IMR-90 (cell line): ENCODE measurements around the gene ATM. TPM values are rescaled to one million over a fixed set of nuclear protein-coding genes. Genes with fewer than 3 reads are reported as not detected.

Source experiments
- ATAC-seq: fragments of 200-7000 bp; cut with Tn5 transposase; 2 replicates; pipeline ENCODE4 v1.9.1; 2020; ENCODE audit warnings: low read depth, mild to moderate bottlenecking, moderate library complexity
- BruUV-seq: library from RNA; stranded (reverse); fragments of 400-500 nt; replicated peaks from 2 replicates; lab custom pipeline; 2021; lab: Mats Ljungman, UMichigan
- CTCF ChIA-PET: fragments of 300-600 bp; formaldehyde crosslinking; extraction: SDS; loops from one replicate; lab custom pipeline; 2021; ENCODE audit warnings: antibody characterized with exemption; lab: Yijun Ruan, JAX
- POLR2A ChIA-PET: fragments of 300-600 bp; sonication (Branson Sonifier 250); formaldehyde crosslinking; loops from one replicate; lab custom pipeline; 2022; ENCODE audit warnings: antibody characterized with exemption; ENCODE audit not compliant: unreplicated experiment; lab: Charles Lee
- DNase-seq: peaks from one replicate; pipeline ENCODE4 v3.0.0; 2013
- H2AFZ ChIP-seq: replicated peaks from 2 replicates; pipeline ENCODE3; 2013; ENCODE audit warnings: low read length, mild to moderate bottlenecking; ENCODE audit not compliant: poor library complexity
- H2AK5ac ChIP-seq: 2 replicates; pipeline ENCODE4 v1.6.1; 2013; ENCODE audit warnings: low read depth, low read length, inconsistent platforms
- H2AK9ac ChIP-seq: replicated peaks from 2 replicates; pipeline ENCODE3; 2013; ENCODE audit warnings: mild to moderate bottlenecking, low read depth, low read length, moderate library complexity; ENCODE audit not compliant: poor library complexity
- H2BK120ac ChIP-seq: 2 replicates; pipeline ENCODE4 v1.6.1; 2013; ENCODE audit warnings: low read depth, low read length, inconsistent platforms
- H2BK15ac ChIP-seq: 3 replicates; pipeline ENCODE4 v1.6.1; 2013; ENCODE audit warnings: low read depth, low read length, inconsistent platforms
- H2BK20ac ChIP-seq: 2 replicates; pipeline ENCODE4 v1.6.1; 2013; ENCODE audit warnings: low read depth, mild to moderate bottlenecking, inconsistent platforms, low read length, moderate library complexity
- H2BK5ac ChIP-seq: 2 replicates; pipeline ENCODE4 v1.6.1; 2013; ENCODE audit warnings: mild to moderate bottlenecking, low read depth, low read length, inconsistent platforms; ENCODE audit not compliant: poor library complexity, severe bottlenecking
- H3K14ac ChIP-seq: replicated peaks from 2 replicates; pipeline ENCODE4 v1.6.1; 2013; ENCODE audit warnings: low read depth, low read length, inconsistent platforms
- H3K18ac ChIP-seq: 2 replicates; pipeline ENCODE4 v1.6.1; 2013; ENCODE audit warnings: low read depth, low read length, control low read depth
- H3K23ac ChIP-seq: 2 replicates; pipeline ENCODE4 v1.6.1; 2013; ENCODE audit warnings: low read depth, low read length, inconsistent platforms
- H3K27ac ChIP-seq: 2 replicates; pipeline ENCODE4 v1.5.1; 2013; ENCODE audit warnings: mild to moderate bottlenecking, control low read depth, low read length; ENCODE audit not compliant: insufficient read depth
- H3K27me3 ChIP-seq: 2 replicates; pipeline ENCODE4 v1.6.1; 2013; ENCODE audit warnings: low read length; ENCODE audit not compliant: control insufficient read depth, insufficient read depth
- H3K36me3 ChIP-seq: 2 replicates; pipeline ENCODE4 v1.6.1; 2013; ENCODE audit warnings: low read length, mixed read lengths; ENCODE audit not compliant: control insufficient read depth, insufficient read depth
- H3K4ac ChIP-seq: 2 replicates; pipeline ENCODE4 v1.6.1; 2013; ENCODE audit warnings: low read depth, low read length, inconsistent platforms
- H3K4me1 ChIP-seq: 2 replicates; pipeline ENCODE4 v1.6.1; 2013; ENCODE audit warnings: low read length, mixed read lengths; ENCODE audit not compliant: control insufficient read depth, insufficient read depth
- H3K4me2 ChIP-seq: 2 replicates; pipeline ENCODE4 v1.6.1; 2013; ENCODE audit warnings: low read depth, mild to moderate bottlenecking, control low read depth, low read length, moderate library complexity
- H3K4me3 ChIP-seq: 2 replicates; pipeline ENCODE4 v1.5.1; 2013; ENCODE audit warnings: low read depth, mild to moderate bottlenecking, control low read depth, low read length, moderate library complexity; ENCODE audit not compliant: insufficient read depth
- H3K56ac ChIP-seq: 2 replicates; pipeline ENCODE4 v1.6.1; 2013; ENCODE audit warnings: low read length, inconsistent platforms; ENCODE audit not compliant: insufficient read depth; ENCODE audit errors: extremely low read depth
- H3K79me1 ChIP-seq, 2 experiments: 2 replicates each; pipeline ENCODE4 v1.6.1; 2013; ENCODE audit warnings: low read length in 2 of 2, inconsistent platforms in 1 of 2, low read depth in 1 of 2
- H3K9ac ChIP-seq: 2 replicates; pipeline ENCODE4 v1.6.1; 2013; ENCODE audit warnings: low read depth, low read length, control low read depth
- H3K9me1 ChIP-seq: 2 replicates; pipeline ENCODE4 v1.6.1; 2013; ENCODE audit warnings: low read length, inconsistent platforms; ENCODE audit not compliant: insufficient read depth
- H3K9me3 ChIP-seq: 2 replicates; pipeline ENCODE4 v1.6.1; 2013; ENCODE audit warnings: low read length; ENCODE audit not compliant: control insufficient read depth, insufficient read depth
- H4K20me1 ChIP-seq: 2 replicates; pipeline ENCODE4 v1.6.1; 2013; ENCODE audit warnings: low read length, inconsistent platforms; ENCODE audit not compliant: insufficient read depth
- H4K5ac ChIP-seq: 2 replicates; pipeline ENCODE4 v1.6.1; 2013; ENCODE audit warnings: mild to moderate bottlenecking, low read depth, low read length, control low read depth
- H4K8ac ChIP-seq, 2 experiments: 2 replicates each; pipeline ENCODE4 v1.6.1; 2013; ENCODE audit warnings: low read depth in 2 of 2, low read length in 2 of 2, control low read depth in 1 of 2, inconsistent platforms in 1 of 2
- H4K91ac ChIP-seq: 2 replicates; pipeline ENCODE4 v1.6.1; 2013; ENCODE audit warnings: low read depth, low read length, inconsistent platforms; ENCODE audit not compliant: insufficient read depth
- CEBPB ChIP-seq: IDR thresholded peaks from 2 replicates; pipeline ENCODE4 v1.6.1; 2012; ENCODE audit warnings: low read depth, low read length, improper control_type of control experiment
- CTCF ChIP-seq: conservative IDR thresholded peaks from 2 replicates; pipeline ENCODE4 v1.5.1; 2012; ENCODE audit warnings: mild to moderate bottlenecking, low read depth, low read length, improper control_type of control experiment
- ELK1 ChIP-seq: fragments of 150-350 bp; IDR thresholded peaks from 2 replicates; pipeline ENCODE4 v1.6.1; 2016; ENCODE audit warnings: low read depth, mild to moderate bottlenecking, low read length, moderate library complexity, borderline replicate concordance
- FOS ChIP-seq: fragments of 150-350 bp; IDR thresholded peaks from 2 replicates; pipeline ENCODE4 v1.6.1; 2016; ENCODE audit warnings: low read depth, low read length
- RAD21 ChIP-seq: IDR thresholded peaks from 2 replicates; pipeline ENCODE4 v1.6.1; 2012; ENCODE audit warnings: low read length, improper control_type of control experiment
- RCOR1 ChIP-seq: IDR thresholded peaks from 2 replicates; pipeline ENCODE4 v1.6.1; 2012; ENCODE audit warnings: mild to moderate bottlenecking, low read length, improper control_type of control experiment; ENCODE audit not compliant: insufficient replicate concordance
- SMC3 ChIP-seq: fragments of 150-350 bp; IDR thresholded peaks from 2 replicates; pipeline ENCODE4 v1.6.1; 2016; ENCODE audit warnings: low read depth, mild to moderate bottlenecking, antibody characterized with exemption, low read length, moderate library complexity
- WGBS, 2 experiments: methylation state at CpG; one replicate each; pipeline versions ENCODE4 v1.1.5 to v1.1.7; 2013; ENCODE audit warnings: missing lambda C conversion rate in 2 of 2; ENCODE audit not compliant: insufficient read length in 1 of 2; ENCODE audit errors: extremely low coverage in 2 of 2; 5-methylcytosine and 5-hydroxymethylcytosine counted together
- dilution Hi-C: fragments of 300-500 bp; cut with HindIII; formaldehyde crosslinking; loops from one replicate; pipeline ENCODE4 v1.14.3; 2018; ENCODE audit warnings: low sequenced_read_pairs; ENCODE audit not compliant: unreplicated experiment
- in situ Hi-C: fragments of 300-500 bp; cut with MboI; formaldehyde crosslinking; loops from 3 replicates; pipeline ENCODE4 v1.14.3; 2019; ENCODE audit warnings: low sequenced_read_pairs, inconsistent platforms, mixed read lengths
- intact Hi-C: fragments of 100-400 bp; cut with micrococcal nuclease; formaldehyde crosslinking; loops from 2 replicates; pipeline ENCODE4 v1.10.0; 2022
- polyA plus RNA-seq, 3 experiments: library from polyadenylated mRNA; depleted of rRNA; stranded (reverse); fragments of >200 nt; gene quantifications; 2 replicates each; pipeline ENCODE4 v1.2.3, GENCODE V29; 2012; ENCODE audit warnings: low replicate concordance in 1 of 3
- total RNA-seq: library from RNA; depleted of rRNA; stranded (reverse); fragments of >200 nt; gene quantifications from 2 replicates; pipeline ENCODE4 v1.2.3, GENCODE V29; 2012

Gene ATM
- total and polyA plus RNA-seq, 2 of the 4 experiments (the other 2 are of a cell fraction): 18.1 to 30.6 TPM

- Histone ChIP-seq H2BK20ac (no peak overlapping the region), H4K8ac (no peak overlapping the region), H3K27ac (no peak overlapping the region), H3K4me2 (no peak overlapping the region), H3K4ac (no peak overlapping the region), H3K9me1 (peaks cover 7% of the 10 kb centered on the region), H3K9ac (no peak overlapping the region), H3K18ac (no peak overlapping the region), H4K91ac (no peak overlapping the region), H3K79me1 (peaks cover 25 to 44% of the 10 kb centered on the region in 2 experiments), H4K5ac (no peak overlapping the region), H3K9me3 (no peaks in the 10 kb centered on the region), H3K36me3 (peaks cover 3% of the 10 kb centered on the region), H3K14ac (no peak overlapping the region), H2AK9ac (no peak overlapping the region), H4K20me1 (peaks cover 3% of the 10 kb centered on the region; the same call in 1 of the 2 replicates), H2BK15ac (no peak overlapping the region), H2BK5ac (no peak overlapping the region), H2AFZ (no peak overlapping the region), H3K23ac (no peak overlapping the region), H3K56ac (no peak overlapping the region), H2BK120ac (no peak overlapping the region), H2AK5ac (no peak overlapping the region), H3K27me3 (no peaks in the 10 kb centered on the region), H3K4me3 (no peak overlapping the region), H3K4me1 (peaks cover 2% of the 10 kb centered on the region; the same call in 1 of the 2 replicates)
- DNase-seq (no peak), ATAC-seq (no peak)
- in situ Hi-C loops (no loop called here), dilution Hi-C loops (no loop called here), intact Hi-C loops (no loop called here)
- ChIA-PET CTCF (no interaction called here), POLR2A (no interaction called here)
- no peak for TF ChIP-seq FOS
- no peak for TF ChIP-seq RAD21
- no peak for TF ChIP-seq ELK1
- no peak for TF ChIP-seq CEBPB
- no peak for TF ChIP-seq CTCF
- TF ChIP-seq SMC3: no peak
- TF ChIP-seq RCOR1: no peak
- no CpG with 5 or more reads among the region's 4 CpGs for WGBS, 2 experiments
- BruUV-seq: no TSS peak
Measured at GRCh38 chr11:108216988-108217387, 5.9 kb upstream of the ATM start.
